SW 1271 (cell line): ENCODE data around the gene LYSMD2.

Experiments used
- DNase-seq, 2 experiments: peaks; one replicate each; lab custom pipeline; 2025; lab: John Stamatoyannopoulos, UW

LYSMD2 gene

DNA sequence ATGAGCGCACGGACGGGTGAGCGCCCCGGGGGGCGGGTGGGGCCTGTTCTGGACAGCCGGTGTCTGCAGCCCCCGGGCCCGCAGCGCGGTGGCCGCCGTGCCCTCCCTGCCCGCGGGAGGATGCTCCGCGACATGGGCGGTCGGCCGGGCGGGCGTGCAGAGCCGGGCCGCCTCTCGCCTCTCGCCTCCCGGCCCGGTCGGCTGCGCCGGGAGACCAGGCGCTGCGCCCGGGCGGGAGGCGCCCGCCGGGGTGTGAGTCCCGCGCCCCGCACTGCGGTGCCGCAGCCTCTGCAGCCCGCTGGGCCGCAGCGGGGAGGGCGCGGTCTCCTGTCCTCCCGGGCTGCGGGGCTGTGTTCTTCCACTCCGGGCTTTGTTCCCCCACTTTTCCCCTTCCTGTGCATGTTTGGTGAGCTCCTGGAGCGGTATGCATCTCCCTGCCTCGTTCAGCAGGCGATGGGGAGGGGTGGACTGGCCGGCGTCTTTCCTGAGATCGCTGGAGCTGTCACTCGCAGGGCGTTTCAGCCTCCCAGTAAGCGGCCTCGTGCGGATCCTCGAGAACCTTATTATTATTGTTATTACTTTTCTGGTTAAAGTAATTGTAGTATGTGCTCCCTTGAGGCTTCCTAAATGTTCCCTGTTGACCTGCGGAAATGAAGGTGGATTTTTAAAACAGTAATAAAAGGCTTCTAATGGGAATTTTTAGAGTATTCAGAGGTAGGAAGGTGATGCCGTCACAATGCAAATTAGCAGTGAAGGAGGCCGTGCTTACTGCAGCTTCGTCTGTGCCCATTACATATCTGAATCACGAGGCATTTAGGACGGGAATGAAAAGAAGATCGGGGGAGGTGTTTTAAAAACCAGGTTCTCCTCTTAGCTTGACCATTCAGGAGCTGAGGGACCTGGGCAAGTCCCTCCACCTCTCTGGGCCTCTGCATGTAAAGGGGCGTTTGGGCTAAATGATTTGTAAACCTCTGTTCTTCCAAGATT lies 14.5 kb upstream of the LYSMD2 start:
- no peak for DNase-seq

DNA sequence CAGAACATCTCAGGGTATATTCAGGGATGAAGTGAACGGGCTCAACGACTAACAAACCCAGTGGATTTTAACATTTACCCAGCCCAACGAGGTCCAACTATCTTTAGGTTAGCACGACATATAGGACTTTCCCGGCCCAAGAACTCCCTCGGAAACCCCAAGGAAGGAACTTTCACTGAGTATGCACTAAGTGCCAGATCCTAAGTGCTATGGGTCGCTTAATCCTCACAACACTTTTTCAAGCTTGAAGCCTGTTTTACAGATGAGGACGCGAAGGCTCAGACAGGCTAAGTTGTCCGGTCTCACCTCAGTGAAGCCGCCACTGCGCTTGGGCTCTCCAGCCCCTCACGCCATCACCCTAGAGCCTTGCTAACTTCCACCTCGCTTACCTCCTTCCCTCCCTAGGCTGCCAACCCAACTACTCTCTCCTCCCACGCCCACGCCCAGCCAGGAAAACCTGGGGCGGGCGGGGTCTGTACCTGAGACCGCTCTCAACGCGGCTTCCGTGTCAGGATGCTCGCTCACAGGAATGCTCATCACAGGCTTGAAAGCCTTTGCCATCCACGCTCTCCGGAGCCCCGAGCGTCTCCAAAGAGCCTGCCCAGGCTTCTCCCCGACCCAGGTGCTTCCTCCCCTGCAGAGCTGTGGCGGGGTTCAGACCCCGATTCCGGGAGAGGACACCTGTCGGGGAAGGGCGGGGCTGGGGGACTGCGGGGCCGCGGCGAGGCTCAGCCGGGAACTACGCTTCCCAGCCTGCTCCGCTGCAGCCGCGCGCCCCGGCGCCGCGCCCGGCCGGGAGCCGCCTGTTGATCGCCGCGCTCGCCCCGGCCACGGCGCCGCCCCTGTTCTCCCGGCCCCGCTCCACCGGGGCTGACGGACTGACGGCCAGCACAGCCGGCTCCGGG lies 13.6 kb upstream of the LYSMD2 start, which contains the start of gene TMOD2:
Gene TMOD2 (plus strand): TSS at position 806 of the 905 bp plus-strand sequence. CDS start 14,845 bp downstream, outside the sequence.
- DNase-seq, result no peak

DNA sequence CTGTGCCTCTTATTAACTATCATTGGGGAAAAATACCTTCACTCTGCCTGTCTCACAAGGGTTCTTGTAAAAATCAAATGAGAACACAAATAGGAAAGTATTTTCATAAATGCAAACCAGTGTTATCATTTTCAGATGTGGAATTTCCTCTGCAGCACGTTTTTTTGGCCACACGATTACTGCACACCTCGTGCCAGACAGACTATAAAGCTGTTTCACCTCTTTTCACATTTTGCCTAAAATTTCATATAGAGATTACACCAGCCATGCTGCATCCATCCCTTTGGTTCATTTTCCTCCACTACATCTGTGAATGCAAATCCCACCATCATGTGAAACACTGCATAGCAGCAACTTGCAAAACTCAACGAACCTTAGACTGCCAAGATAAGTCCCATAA lies 12.7 kb upstream of the LYSMD2 start:
- no peak for DNase-seq

DNA sequence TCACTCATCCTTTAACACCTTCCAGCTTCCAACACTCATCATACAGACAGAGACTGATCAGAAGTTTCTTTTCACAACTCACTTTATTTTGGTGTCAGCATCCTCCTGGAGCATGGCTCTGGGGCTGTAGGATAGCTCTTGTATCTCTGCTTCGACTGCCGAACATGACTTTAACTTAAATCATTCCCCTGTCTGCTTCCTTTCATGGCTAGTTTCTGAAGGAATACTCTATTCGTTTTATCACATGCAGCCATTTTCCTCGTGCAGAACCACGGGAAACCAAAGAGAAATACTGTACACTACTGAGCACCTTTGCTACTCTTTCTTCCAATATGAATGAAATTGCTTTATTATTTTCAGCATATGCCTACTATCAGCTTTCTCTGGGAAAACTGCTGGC lies 11.9 kb upstream of the LYSMD2 start:
- DNase-seq, result no peak

DNA sequence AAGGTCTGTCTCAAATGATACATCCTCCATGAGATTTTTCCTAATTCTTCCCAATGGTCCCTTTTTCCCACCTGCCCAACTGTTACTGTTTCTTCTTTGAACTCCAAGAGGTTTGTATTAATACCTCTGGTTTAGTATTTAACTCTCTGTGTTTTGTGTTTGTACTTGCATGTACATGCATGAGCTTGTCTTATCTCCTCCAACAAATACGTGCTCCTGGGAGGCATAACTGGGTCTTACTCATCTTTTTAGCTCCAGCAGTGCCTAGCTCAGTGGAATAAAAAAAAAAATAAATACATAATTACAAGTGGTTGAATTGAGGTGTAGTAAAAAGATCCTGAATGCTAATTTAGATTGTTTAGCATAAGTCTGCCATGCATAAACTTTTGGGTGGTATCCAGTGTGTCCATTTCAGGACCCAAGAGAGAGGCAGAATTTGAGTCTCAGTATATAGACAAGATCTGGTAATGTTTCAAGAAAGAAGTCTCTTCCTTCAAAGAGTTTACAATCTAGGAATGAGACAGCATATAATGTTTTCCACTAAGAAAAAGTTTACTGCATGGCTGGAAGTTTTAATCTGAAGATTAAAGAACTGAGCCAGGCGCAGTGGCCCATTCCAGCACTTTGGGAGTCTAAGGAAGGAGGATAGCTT lies 1.7 kb upstream of the LYSMD2 start:
- DNase-seq, result no peak

DNA sequence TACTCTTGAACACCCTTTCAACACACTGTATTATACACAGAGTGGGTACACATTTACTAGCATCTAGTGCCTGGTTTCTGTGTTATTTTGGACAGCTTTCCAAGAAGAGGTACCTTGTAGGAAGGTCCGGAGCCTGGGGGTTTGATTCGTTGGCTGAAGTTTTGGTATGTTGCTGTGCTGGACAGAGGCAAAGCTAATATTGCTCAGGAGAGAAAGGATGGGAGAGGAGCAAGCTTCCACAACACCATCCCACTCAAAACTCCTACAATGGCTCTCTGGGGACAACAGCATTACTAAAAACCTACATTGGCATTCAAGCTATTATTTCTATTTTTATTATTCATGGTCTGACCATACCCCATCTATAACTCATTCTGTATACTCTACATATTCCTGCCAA lies 1.1 kb upstream of the LYSMD2 start:
- DNase-seq, result no peak

DNA sequence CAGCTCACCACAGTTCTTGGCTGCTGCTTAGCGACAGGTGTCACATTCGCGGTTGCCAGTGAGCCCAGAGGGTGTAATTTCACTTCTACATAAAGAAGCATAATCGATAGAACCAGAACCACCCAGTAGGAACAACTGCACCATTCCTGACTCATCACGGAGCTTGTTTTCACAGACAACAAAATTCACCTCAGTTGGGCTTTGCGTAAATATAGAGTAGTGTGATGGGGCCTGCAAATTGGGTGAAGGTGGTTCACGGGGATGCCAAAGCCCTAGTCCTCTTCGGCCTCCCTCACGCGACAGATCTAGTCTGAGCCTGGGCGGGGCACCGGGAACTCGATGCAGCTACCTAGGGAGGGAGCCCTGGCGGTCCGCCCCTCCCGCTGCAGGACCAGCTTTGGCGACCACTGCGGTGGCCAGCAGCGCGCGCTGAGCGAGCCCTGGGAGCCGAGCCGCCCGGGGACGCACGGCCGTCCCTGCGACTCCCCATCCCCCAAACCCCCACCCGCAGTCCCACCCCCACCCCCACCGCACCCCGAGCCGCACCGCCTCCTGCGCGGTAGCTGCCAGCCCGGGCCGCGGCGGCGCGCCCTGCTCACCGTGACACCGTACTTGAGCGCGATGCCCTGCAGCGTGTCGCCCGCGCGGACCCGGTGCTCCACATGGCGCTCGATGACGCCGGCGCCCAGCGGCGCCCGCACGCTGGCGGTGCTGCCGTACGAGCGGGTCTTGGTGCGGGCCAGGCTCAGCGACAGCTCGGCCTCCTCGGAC lies 519 bp downstream of the LYSMD2 start:
- DNase-seq, result peak in 1 of 2 experiments; percentile 21

DNA sequence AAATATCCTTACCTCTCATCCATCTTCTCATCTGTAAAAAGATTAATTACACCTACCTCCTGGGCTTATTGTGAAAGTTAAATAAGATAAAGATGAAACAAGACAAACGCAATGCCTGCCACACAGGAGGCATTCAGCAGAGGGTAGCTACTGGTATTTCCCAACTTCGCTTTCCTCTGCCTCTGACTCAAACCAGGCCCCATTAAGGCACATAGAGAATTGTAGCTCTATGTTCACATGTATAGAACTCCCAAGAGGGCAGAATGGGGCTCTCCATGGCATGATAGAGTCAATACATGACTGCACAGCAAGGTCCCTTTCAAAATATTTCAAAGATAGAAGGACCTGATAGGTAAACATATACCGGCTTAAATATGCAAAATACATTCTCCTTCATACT lies 1.4 kb downstream of the LYSMD2 start:
- no peak for DNase-seq

DNA sequence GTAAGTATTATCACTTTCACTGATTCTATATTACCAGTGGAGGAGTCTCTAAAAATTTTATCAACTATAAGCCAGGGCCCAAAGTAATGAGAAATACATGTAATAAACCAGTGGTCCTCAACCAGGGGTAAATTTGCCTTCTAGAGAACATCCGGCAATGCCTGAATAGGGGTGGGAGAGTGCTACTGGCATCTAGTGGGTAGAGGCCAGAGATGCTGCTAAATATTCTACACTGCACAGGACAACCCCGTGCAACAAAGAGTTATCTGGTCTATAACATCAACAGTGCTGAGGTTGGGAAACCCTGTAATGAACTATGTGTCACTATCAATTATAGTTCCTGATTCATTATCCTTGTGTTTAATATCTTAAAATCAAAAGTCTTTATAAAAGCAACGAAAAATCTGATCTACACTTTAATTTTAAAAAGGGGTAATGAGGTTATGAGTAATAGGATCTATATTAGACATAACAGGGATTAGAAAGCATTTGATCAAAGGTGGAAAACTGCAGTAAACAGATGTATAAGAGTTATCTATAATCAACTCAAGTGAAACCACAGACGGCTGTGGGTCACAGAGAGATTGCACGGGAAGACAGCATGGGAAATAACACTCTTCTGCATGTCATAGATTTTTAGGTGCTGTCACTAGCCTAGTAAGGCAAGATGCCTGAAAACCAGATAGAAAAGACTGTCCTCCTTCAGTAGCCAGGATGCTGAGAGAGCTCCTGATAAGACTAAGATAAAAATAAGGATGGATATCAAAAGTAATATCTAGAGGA lies 2.0 kb downstream of the LYSMD2 start:
- no peak for DNase-seq

DNA sequence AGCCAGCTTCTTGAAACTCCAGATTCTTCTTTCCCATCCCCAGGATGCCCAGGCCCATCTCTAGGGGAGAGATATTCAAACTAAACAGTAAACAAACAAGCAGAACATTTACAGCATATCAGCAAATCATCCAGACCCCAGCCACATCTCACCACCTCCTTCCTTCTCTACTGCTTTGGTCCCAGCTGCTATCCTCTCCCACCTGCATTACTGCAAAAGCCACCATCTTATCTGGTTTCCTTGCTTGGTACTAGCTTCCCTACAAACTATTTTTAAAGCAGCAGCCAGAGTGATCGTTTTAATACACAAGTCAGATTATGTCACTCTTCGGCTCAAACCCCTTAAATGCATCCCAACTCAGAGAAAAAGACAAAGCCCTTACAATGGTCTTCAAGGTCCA lies 4.8 kb downstream of the LYSMD2 start:
- no peak for DNase-seq

DNA sequence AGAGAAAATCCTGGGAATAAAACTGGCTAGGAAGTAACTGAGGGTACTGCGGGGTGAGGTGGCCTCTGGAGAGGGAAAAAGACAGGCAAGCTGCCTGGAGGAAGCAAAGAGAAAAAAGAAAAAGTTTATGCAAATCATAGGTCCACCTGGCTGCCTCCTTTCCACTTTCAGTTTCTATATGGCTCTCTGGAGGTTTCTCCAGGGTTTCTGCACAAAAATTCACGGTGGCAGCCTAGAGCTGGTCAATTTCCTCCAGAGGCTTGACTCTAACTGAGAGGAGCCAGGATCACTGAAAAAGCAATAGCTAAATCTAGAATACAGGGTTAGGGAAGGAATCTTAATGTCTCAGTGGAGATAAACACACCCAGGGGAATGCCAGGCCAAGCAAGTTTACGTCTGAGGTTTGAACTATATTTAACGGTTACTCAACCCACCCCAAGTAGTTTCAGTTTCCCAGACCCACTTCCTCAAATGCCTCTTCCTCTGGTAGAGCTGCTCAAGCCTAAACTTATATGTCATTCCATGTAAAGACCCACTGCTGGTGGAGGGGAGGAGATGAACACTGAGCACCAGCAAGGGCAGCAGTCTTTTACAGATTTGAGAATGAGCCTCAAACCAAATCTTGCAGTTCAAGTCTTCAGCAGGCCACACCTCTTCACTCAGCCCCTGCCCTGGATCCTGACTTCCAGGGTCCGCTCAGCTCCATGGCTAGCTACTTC lies 5.7 kb downstream of the LYSMD2 start:
- DNase-seq, result no peak

DNA sequence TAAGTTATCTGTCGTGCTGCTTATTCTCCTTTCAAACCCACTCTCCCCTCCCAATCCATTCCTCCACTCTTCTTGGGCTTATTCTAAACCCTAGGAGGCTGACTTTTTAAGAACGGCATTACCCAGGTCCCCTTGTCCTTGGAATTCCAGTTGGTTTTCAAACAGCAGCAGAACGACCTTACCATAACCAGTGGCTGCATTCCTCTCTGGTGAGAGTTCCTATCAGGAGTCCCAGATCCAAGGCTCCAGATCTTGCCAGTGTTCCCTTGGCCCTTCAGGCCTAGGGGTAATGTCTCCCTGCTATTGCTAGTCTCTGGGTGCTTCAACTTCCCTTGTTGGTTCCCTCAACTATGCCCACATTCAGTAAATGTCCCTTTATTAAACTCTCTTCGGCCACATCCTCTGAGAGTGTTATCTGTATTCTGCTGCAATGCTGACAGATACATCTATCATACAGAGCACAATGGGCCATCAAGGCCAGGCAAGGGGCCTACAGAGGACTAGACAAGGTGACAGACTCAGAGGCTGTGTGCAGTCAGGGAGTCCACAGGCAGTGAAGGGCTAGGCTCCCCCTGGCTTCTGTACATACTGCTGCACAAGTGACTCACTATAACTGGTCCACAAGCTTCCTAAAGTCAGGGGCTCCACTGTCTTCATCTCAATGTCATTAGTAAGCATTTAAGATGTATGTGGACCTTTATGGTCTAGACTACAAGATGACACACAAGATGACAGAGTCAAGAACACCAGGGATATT lies 10.1 kb downstream of the LYSMD2 start:
- DNase-seq, result peak in 1 of 2 experiments; percentile 13

DNA sequence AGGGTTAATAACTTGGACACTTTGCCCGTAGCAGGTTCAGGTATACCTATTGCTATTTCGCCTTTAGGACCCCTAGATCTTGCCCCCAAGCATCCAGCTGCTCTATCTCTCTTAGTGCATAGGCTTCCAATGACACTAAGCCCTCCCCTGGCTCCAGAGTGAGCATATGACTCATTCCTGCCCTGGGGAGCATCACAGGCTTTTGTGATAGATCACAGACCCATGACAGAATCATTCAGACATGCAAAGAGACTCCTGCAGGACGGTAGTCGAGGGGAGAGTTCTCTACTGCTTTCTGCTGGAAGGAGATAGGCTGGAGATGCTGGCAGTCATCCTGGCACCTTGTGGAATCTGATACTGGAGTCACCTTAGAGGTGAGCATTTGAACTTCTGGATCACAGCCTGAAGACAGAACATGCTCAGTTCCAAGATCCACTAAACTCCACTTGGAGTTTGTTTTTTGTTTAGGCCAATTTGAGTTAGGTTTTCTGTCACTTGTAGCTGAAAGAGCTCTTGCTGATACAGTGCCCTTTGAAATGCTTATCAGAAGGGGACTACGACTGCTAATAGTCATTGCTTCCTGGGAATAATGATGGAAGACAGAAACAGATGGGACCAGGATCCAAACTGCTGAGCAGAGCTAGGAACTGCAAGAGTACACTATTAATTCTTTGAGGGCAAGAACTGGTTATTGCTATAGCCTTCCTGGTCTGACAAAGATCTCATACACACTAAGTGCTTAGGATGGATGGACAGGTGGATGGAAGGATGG lies 11.0 kb downstream of the LYSMD2 start:
- DNase-seq, result peak; percentile 49 to 69

DNA sequence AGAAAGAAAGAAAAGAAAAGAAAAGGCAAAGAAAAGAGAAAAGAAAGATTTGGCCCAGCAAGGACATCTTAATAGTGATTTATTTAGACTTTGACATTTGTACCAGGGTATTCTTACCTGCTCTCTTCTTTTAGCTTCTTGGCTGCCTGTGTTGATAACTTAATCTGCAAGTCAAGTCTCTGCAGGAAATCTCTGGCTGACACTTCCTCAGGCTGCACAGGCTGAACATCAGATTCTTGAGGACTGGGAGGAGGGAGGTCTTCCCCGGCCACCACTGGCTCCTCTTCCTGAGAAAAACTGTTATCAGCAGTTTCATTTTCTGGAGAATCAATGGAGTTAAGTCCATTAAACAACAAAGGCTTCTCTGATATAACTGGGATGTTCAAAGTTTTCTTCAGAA lies 12.8 kb downstream of the LYSMD2 start:
- DNase-seq, result no peak

DNA sequence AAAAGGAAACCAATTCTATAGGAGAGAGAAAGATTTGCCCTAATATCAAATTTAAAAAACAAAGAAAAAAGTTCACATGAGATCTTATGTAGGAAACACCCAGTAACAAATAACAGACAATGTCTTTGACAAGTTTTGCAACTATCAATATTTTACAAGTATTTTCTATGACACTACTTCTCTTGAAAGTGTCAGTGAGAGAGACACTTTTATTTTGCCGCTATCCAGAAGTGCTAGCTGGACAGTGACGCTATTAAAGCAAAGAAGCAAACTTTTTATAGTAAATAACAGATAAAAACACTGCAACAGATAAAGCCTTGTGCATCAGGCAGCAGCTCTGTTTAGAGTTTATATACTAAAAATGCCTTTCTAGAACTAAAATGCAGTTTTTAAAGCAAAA lies 13.3 kb downstream of the LYSMD2 start:
- no peak for DNase-seq

DNA sequence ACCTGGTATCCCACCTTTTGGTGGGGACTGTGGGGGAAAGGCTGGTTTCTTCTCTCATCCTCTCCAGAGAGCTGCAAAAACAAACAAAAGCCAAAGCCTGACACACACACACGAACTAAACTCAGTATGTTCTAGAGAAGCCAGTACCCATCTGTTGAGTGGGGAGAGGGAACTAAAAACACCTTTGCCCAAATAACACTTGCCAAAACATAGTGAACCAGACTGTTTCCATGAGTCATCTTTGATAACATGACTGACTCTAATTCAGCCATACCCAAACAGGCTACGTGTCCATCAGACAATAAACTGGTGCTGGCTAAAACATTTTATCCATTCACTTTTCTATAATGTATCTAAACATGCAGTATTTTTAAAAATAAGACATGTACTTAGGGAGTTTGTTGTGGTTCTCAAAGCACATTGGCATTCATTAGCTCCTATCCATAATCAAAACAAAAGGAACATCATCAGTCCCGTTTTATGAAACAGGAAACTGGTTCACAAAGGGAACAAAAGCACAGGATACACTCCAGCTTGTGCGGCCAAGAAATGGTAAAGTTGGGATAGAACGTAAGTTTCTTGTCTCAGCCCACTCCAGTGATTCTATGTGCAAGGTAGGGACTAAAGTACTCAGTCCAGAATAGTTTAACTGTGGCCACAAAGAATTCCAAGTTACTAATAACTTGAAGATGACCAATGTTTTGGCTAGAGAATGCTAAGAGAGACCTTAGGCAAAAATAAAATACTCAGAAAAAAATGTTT lies 16.1 kb downstream of the LYSMD2 start:
- no peak for DNase-seq

DNA sequence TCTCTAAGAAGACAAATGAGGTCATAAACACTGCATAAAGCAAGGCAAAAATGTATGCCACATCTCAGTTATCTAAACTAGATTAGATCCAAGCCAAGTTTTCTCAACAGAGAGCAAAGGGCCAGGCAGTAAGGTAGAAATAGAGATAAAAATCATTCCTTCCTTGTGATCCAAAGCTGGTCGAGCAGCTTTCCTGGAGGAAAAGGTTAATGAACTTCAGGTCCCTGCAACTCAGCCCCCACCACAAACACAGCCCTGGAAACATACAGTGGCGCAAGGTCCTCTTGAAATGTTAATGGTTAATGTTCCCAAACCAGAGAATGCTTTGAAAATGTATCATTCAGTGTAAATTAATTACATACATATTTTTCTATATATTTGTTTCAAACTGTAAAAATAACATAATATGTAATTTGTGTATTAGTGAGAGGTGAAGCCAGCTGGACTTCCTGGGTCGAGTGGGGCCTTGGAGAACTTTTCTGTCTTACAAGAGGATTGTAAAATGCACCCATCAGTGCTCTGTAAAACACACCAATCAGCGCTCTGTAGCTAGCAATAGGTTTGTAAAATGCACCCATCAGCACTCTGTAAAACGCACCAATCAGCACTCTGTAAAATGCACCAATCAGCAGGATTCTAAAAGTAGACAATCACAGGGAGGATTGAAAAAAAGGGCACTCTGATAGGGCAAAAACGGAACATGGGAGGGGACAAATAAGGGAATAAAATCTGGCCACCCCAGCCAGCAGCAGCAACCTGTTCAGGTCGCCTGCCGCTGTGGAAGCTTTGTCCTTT lies 17.1 kb downstream of the LYSMD2 start:
- DNase-seq, result no peak
